ENCODE measurements around the gene CSNK1G3.

Gene CSNK1G3

GRCh38 chr5:123558762-123559433 is 46.9 kb downstream of the CSNK1G3 start:
- no peak for DNase-seq (ENCODE audit: low read depth)
- no peak overlapping the region for H3K4me3 ChIP-seq (replicated peaks; ENCODE audit: low read depth, low read length)
- TF ChIP-seq, protein P1, sequence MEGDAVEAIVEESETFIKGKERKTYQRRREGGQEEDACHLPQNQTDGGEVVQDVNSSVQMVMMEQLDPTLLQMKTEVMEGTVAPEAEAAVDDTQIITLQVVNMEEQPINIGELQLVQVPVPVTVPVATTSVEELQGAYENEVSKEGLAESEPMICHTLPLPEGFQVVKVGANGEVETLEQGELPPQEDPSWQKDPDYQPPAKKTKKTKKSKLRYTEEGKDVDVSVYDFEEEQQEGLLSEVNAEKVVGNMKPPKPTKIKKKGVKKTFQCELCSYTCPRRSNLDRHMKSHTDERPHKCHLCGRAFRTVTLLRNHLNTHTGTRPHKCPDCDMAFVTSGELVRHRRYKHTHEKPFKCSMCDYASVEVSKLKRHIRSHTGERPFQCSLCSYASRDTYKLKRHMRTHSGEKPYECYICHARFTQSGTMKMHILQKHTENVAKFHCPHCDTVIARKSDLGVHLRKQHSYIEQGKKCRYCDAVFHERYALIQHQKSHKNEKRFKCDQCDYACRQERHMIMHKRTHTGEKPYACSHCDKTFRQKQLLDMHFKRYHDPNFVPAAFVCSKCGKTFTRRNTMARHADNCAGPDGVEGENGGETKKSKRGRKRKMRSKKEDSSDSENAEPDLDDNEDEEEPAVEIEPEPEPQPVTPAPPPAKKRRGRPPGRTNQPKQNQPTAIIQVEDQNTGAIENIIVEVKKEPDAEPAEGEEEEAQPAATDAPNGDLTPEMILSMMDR (IDR thresholded peaks at IDR 0.05; ENCODE audit: low read length, missing control alignments), result no peak

- no peak overlapping the region for H3K4me3 ChIP-seq (replicated peaks; ENCODE audit: low read depth, low read length)
- TF ChIP-seq, protein P1 (IDR thresholded peaks at IDR 0.05; ENCODE audit: low read length, missing control alignments), result no peak
- no peak for DNase-seq (ENCODE audit: low read depth)
These were observed 47.4 kb downstream of the CSNK1G3 start for GRCh38 chr5:123559434-123559775.

- DNase-seq (ENCODE audit: low read depth), result no peak
- TF ChIP-seq, protein P1 (IDR thresholded peaks at IDR 0.05; ENCODE audit: low read length, missing control alignments), result no peak
- no peak overlapping the region for H3K4me3 ChIP-seq (replicated peaks; ENCODE audit: low read depth, low read length)
These were observed 49.3 kb downstream of the CSNK1G3 start for GRCh38 chr5:123561230-123561629.

DNA sequence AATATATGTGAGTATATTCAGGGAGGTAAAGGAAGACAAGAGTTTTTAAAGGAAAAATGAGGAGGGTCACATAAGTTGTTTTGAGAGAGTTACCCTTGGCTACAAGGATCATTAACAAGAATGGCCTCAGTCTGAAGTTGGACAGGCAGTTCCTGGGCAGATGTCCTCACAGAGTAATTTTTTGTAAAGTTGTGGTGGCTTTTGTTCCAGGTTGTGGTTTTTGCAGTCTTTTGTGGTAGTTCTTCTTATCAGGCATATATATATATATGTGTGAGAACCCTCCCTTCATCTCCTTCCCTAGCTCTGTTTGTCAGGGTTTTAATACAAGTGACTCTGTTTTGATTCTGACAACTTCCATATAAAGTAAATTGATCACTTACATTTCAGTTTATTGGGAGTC is 60.0 kb downstream of the CSNK1G3 start:
- no peak for DNase-seq (ENCODE audit: low read depth)
- TF ChIP-seq, protein P1 (IDR thresholded peaks at IDR 0.05; ENCODE audit: low read length, missing control alignments), result no peak
- no peak overlapping the region for H3K4me3 ChIP-seq (replicated peaks; ENCODE audit: low read depth, low read length)

- TF ChIP-seq, protein P1 (IDR thresholded peaks at IDR 0.05; ENCODE audit: low read length, missing control alignments), result no peak
- H3K4me3 ChIP-seq (replicated peaks; ENCODE audit: low read depth, low read length), result no peak overlapping the region
- DNase-seq (ENCODE audit: low read depth), result no peak
These were observed 66.4 kb downstream of the CSNK1G3 start for GRCh38 chr5:123578390-123578789.

DNA sequence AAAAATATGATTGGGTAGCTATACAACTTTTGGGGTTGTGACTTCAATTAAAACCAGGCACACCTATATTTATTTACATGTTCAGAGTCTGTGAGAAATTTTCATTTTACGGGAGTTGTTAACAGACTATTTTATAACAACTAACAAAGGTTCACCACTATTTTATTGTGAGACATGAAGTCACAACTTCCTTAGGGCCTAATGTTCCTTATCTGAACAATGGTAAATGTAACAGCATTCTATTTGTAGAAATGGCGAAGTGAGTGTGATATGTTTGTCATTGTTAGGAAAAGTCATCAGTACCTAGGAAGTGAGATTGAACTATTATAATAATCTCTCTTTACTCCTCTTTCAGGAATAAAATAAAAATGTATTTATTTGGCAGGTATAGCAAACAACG is 67.4 kb downstream of the CSNK1G3 start:
- no peak overlapping the region for H3K4me3 ChIP-seq (replicated peaks; ENCODE audit: low read depth, low read length)
- DNase-seq (ENCODE audit: low read depth), result no peak
- TF ChIP-seq, protein P1 (IDR thresholded peaks at IDR 0.05; ENCODE audit: low read length, missing control alignments), result no peak

Data from fibroblast of pulmonary artery (primary cell).